Vagina (tissue), 2 donors: Measurements from ENCODE around the gene NFIA.

ENCODE experiments used
- POLR2A ChIP-seq, 2 donors: fragments of 450-650 bp; IDR thresholded peaks; one replicate each; pipeline ENCODE4 v1.6.1; 2017; ENCODE audit warnings: antibody characterized with exemption in 2 of 2, mild to moderate bottlenecking in 2 of 2, moderate library complexity in 2 of 2
- POLR2AphosphoS5 ChIP-seq, 2 donors: sonication (generic); formaldehyde crosslinking; IDR thresholded peaks; one replicate each; pipeline ENCODE4 v1.9.0; 2017; ENCODE audit warnings: antibody characterized with exemption in 2 of 2, mild to moderate bottlenecking in 2 of 2, low read depth in 1 of 2; ENCODE audit not compliant: insufficient read depth in 1 of 2
- TF ChIP-seq, protein P1 (sequence below), 3 experiments: fragments of 450-650 bp in 2 of 3; fragments of 200-600 bp in 1 of 3; sonication (generic) in 1 of 3; IDR thresholded peaks; one replicate each; pipeline ENCODE4 v1.5.1; 2017 to 2019; ENCODE audit warnings: antibody characterized with exemption in 3 of 3, mild to moderate bottlenecking in 2 of 3, moderate library complexity in 2 of 3

DNA sequence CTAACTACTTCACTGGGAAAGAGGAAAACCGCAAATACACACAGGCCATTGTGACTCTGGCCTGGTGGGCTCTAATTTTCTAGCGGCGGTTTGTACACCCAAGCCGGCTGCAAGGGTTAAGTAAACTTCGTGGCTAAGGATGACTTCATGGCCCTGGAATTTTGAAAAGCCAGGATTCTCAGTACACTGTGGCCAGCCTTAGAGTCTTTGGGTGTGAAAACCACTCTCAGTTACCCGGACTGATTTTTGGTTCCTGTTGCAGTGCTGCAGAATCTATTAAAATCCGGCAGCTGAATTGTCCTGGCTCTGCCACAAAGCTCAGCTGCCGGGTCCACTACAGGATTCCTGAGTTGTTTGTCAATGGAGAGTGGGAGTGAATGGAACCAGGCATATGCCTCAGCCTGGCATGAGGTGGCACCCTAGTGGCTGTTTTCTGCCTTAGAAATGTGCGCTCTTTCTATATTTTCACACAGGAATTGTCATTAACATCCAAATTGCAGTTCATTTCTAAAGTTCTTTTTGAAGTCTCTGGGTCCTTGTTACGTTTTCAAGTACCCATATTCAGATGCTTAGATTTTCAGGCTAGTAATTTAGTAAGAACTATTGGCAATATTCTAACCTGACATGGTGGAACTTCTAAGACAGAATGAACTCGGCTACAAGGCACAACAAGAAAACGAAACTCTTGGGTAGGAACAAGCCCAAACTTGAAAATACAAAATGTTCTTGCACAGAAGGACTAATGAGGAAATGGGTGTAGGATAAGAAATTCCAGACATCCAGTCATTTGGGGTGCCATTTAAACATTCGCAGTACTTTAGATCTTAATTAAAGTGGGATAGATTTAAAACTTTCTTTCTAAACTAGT is 255.9 kb downstream of the NFIA start:
- TF ChIP-seq, protein P1, sequence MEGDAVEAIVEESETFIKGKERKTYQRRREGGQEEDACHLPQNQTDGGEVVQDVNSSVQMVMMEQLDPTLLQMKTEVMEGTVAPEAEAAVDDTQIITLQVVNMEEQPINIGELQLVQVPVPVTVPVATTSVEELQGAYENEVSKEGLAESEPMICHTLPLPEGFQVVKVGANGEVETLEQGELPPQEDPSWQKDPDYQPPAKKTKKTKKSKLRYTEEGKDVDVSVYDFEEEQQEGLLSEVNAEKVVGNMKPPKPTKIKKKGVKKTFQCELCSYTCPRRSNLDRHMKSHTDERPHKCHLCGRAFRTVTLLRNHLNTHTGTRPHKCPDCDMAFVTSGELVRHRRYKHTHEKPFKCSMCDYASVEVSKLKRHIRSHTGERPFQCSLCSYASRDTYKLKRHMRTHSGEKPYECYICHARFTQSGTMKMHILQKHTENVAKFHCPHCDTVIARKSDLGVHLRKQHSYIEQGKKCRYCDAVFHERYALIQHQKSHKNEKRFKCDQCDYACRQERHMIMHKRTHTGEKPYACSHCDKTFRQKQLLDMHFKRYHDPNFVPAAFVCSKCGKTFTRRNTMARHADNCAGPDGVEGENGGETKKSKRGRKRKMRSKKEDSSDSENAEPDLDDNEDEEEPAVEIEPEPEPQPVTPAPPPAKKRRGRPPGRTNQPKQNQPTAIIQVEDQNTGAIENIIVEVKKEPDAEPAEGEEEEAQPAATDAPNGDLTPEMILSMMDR (IDR thresholded peaks at IDR 0.05), result peak in 2 of 3 experiments; percentile 51 to 69
- no peak for TF ChIP-seq POLR2A (IDR thresholded peaks at IDR 0.05)
- peak in 1 of 2 donors; percentile 70 for TF ChIP-seq POLR2AphosphoS5 (IDR thresholded peaks at IDR 0.05; ENCODE audit: insufficient read depth in 1 of 2, low read depth in 1 of 2)
